Ectodermal cell (in vitro differentiated cells): Measurements from ENCODE around the gene DCTN3. TPM values are rescaled to one million over a fixed set of nuclear protein-coding genes. Genes with fewer than 3 reads are reported as not detected.
A peak's percentile ranks its signal among the peaks of the same experiment; 100 is the strongest.

Source experiments
- H3K27ac ChIP-seq: 2 replicates; pipeline ENCODE4 v1.7.0; 2013; ENCODE audit warnings: mild to moderate bottlenecking, low read depth, low read length; ENCODE audit not compliant: insufficient read depth, poor library complexity, severe bottlenecking
- H3K27me3 ChIP-seq: 2 replicates; pipeline ENCODE4 v1.7.0; 2013; ENCODE audit warnings: mild to moderate bottlenecking, low read length; ENCODE audit not compliant: insufficient read depth, control insufficient read depth, poor library complexity, severe bottlenecking
- H3K36me3 ChIP-seq: one replicate; pipeline ENCODE4 v1.7.0; 2013; ENCODE audit warnings: low read length; ENCODE audit not compliant: control insufficient read depth, insufficient read depth
- H3K4me1 ChIP-seq: one replicate; pipeline ENCODE4 v1.7.0; 2013; ENCODE audit warnings: low read length; ENCODE audit not compliant: control insufficient read depth, insufficient read depth
- H3K4me3 ChIP-seq: 2 replicates; pipeline ENCODE4 v1.7.0; 2013; ENCODE audit warnings: low read depth, low read length, control low read depth; ENCODE audit not compliant: insufficient read depth
- H3K9me3 ChIP-seq: 2 replicates; pipeline ENCODE4 v1.7.0; 2013; ENCODE audit warnings: mild to moderate bottlenecking, low read length, moderate library complexity; ENCODE audit not compliant: control insufficient read depth
- WGBS, 2 experiments: methylation state at CpG; one replicate each; pipeline ENCODE4 v1.1.7; 2013; ENCODE audit warnings: missing lambda C conversion rate in 2 of 2; 5-methylcytosine and 5-hydroxymethylcytosine counted together
- polyA plus RNA-seq, 4 experiments: library from polyadenylated mRNA; stranded (reverse); fragments of 50-300 nt; gene quantifications; one replicate each; pipeline ENCODE4 v1.2.3, GENCODE V29; 2013

Gene DCTN3
- polyA plus RNA-seq (2013, experiment 1 of 4), result 90.1 TPM
- polyA plus RNA-seq (2013, experiment 2 of 4), result 83.7 TPM
- polyA plus RNA-seq (2013, experiment 3 of 4), result 92.9 TPM
- 107 TPM for polyA plus RNA-seq (2013, experiment 4 of 4)

DNA sequence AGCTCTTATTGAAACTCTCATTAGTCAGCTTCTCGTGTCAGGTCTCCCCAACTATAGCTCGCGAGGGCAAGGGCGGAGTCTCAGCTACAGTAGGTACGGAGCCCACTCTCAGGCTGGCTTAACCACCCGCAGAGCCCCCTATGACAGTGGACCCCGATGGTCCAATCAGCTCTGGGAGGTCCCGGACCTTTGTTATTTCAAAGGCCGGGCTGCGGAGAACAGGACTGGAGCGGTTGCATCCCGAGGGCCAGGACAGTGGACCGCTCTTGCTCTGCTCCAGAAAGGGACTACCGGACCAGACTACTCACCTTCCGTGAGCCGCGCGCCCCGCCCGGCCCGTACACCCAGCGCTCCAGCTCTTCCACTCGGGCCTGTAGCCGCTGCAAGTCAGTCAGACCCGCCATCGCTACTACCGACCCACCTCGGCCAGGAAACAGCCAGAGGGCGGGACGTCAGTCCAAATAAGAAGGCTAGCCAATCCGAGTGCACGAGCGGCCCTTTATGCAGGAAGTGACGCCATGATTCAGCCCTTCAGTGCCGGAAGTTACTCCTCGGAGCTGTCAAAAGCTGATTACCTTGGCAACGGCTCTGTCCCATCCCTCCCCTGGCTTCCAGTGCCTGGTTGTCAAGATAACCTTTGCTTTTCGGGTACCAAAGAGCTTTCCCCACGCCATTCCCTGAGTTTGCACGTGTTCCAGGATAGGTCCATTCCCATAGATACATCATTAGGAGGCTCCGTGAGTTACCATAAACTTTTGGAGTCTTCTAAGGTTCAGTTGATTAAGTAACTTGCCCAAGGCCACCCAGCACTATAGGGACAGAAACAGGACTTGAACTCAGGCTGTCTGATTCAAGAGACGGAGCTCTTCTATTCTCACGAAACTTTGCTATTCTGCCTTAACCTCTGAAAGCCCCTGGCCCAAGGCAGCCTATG is at the start of gene DCTN3:
TSS of gene DCTN3 (minus strand) at position 435 of the 934 bp plus-strand sequence. CDS start at position 404, 31 bp downstream.
- H3K36me3 ChIP-seq, result peaks cover 7% of the 10 kb centered on the region
- no peak within 1 kb of the TSS for H3K27ac ChIP-seq
- H3K27me3 ChIP-seq, result peaks cover 32% of the 10 kb centered on the region
- H3K4me3 ChIP-seq, result peak within 1 kb of the TSS; percentile 73
- H3K4me1 ChIP-seq, result peaks cover 16% of the 10 kb centered on the region
- H3K9me3 ChIP-seq, result no peaks in the 10 kb centered on the region
- 8% methylated on average over 43 of the region's 43 CpGs for WGBS, 2 experiments

DNA sequence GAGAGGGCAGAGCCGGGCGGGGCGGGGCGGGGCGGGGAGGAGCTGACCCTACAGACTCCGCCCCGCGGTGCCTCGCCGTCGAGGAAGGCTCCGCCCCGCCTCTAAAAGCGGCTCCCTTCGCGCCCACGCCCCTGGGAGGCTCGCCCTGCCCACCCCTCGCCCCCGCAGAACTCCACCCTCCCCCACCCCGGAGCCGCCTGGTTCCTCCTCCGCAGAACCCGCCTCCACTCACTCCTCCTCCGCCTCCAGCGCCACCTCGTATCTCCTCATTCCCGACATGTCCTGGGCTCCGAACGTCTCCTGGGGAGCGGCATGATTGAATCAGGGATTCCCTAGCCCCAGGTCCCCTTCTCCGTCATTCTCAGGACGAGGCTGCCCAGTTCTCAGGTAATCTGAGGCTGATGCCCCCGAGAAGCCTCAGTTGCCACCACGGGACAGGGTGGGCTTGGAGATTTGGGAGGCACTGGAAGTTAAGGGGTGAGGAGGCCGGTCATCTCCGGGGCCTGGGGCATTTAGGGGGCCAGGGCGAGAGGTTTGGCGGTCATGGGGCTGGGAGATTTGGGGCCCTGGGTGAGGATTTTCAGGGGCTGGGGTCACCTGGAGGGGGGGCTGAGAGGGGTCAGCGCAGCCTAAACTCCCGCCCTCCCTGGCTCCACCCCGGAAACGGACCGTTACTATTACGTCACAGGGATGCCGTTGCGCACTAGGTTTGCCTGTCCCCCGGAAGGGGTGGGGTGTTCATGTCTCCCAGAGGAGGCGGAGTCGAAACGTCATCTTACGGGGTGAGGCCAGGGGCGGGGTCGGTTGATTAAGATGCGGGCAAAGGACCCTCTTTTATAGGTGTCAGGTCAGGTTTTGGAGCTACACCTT is 45.3 kb upstream of the DCTN3 start:
- Histone ChIP-seq H3K9me3 (no peaks in the 10 kb centered on the region), H3K36me3 (no peaks in the 10 kb centered on the region), H3K27me3 (no peaks in the 10 kb centered on the region), H3K4me1 (no peaks in the 10 kb centered on the region), H3K4me3 (peak overlapping the region; percentile 95), H3K27ac (peak overlapping the region; percentile 95)
- 0 to 1% methylated on average over 54 of the region's 55 CpGs for WGBS, 2 experiments

DNA sequence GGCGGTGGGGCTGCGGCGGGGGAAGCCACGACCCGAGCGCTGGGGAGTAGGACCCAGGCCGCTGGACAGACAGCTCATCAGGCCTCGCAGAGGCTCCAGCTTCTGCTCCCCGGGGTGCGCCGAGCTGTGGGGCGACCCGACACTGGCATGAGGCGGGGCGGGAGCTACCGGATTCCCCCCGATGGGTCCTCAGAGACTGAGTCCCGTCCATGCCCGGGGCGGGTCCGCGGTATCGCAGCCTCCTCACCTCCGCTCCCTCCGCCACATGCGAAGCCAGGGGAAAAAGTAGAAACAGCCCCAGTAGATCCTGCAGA is 44.7 kb upstream of the DCTN3 start:
- Histone ChIP-seq H3K27ac (no peak overlapping the region), H3K9me3 (no peaks in the 10 kb centered on the region), H3K36me3 (no peaks in the 10 kb centered on the region), H3K4me1 (no peaks in the 10 kb centered on the region), H3K4me3 (peak overlapping the region; percentile 95), H3K27me3 (no peaks in the 10 kb centered on the region)
- WGBS, 2 experiments, result 1% methylated on average over 26 of the region's 26 CpGs

DNA sequence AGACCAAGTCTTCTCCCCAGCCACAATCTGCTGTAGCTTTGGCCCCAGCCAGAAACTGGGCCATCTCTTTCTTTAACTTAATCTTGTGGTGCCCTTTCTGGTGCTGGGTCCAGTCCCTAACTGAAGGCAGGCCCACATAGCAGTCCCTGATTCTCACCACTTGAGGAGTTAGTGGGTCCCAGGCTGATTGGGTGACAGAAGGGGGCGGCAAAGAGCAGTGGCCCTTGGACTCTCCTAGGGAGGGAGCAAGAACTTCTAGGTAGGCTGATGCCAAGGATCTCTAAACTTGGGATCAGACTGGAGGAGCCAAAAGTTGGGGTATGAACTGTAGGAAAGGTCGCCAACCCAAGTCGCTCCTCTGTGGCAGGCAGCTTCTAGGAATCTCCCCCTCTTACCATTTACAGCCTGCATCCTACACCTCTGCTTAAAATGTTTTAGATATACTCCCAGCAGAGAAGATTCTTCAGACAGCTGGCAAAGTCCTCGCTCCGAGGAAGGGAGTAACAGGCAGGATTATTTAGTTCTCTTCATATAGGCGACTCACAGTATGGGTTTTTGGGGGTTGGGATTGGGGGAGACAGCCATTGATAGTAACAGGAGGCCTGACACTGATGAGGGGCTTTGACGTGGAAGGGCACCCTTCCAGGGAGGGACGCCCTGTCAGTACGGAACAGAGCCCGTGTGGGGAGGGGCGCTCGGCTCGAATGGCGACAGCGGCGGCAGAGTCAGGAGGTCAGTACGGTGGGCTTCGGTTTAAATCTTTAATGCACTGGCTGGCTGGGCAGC is 44.2 kb upstream of the DCTN3 start:
- Histone ChIP-seq H3K4me3 (peak overlapping the region; percentile 95), H3K27ac (no peak overlapping the region), H3K4me1 (no peaks in the 10 kb centered on the region), H3K36me3 (no peaks in the 10 kb centered on the region), H3K27me3 (no peaks in the 10 kb centered on the region), H3K9me3 (no peaks in the 10 kb centered on the region)
- WGBS, 2 experiments, result 4% methylated on average over 18 of the region's 18 CpGs

DNA sequence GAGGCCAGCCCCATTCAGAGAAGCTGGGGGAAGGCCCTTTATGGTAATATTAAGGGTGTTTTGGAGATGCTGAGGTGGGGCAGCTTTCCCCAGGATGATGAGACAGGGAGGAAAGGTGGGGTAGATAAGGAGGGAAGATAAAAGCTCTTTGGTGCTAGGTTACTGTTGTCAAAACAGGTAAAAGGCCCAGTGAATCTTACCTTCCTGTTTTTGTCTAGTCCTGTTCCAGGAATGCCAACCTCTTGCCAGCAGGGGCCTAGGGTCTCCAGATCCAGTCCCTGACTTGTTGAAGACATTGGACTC is 43.0 kb upstream of the DCTN3 start:
- H3K27me3 ChIP-seq, result no peaks in the 10 kb centered on the region
- no peaks in the 10 kb centered on the region for H3K9me3 ChIP-seq
- H3K4me3 ChIP-seq, result no peak overlapping the region
- H3K27ac ChIP-seq, result no peak overlapping the region
- no peaks in the 10 kb centered on the region for H3K4me1 ChIP-seq
- H3K36me3 ChIP-seq, result no peaks in the 10 kb centered on the region

DNA sequence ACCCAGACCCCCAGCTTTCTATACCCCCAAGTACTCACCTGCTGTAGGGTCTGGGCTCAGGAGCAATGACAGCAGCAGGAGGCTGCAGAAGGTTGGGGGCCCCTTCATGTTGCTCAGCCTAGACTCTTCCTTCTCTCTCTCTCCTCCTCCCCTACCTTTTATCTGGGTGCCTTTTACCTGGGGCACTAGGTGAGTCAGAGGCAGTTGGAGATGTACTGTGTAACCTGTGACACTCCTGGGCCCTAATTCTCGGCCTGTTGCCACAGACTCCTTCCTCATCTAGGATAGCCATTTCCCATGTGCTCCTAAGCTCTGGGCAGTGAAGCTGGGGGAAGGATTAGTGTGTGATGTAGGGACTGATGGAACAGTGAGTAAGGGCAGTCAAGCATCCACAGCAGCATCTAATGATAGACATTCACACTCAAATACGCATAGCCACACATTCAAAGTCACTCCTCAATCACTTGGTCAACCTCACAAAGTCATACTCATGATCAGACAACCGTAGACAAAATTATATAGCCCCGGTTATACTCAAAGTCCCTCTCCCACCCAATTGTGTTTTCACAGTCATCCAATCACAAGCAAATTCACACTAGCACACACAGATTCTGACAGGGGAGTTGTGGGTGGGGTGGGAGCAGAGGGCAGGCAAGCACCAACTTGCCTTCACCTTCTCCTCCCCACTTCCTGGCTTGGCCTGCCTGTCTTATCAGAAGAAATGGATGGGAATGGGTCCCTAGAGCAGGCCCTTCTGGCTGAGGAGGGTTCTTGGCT is 42.4 kb upstream of the DCTN3 start, which contains the start of gene CCL27:
TSS of gene CCL27 (minus strand) at position 132 of the 777 bp plus-strand sequence. CDS start at position 108, 24 bp downstream.
- Histone ChIP-seq H3K36me3 (no peaks in the 10 kb centered on the region), H3K4me1 (no peaks in the 10 kb centered on the region), H3K27me3 (no peaks in the 10 kb centered on the region), H3K27ac (no peak within 1 kb of the TSS), H3K9me3 (no peaks in the 10 kb centered on the region), H3K4me3 (no peak within 1 kb of the TSS)
- WGBS, 2 experiments, result 93% methylated on average over 4 of the region's 4 CpGs

- H3K4me3 ChIP-seq, result no peak overlapping the region
- peaks cover under 1% of the 10 kb centered on the region for H3K4me1 ChIP-seq
- 94 to 95% methylated on average over 8 of the region's 8 CpGs for WGBS, 2 experiments
- H3K36me3 ChIP-seq, result no peaks in the 10 kb centered on the region
- no peak overlapping the region for H3K27ac ChIP-seq
- H3K27me3 ChIP-seq, result no peaks in the 10 kb centered on the region
- H3K9me3 ChIP-seq, result no peaks in the 10 kb centered on the region
Observed at GRCh38 chr9:34659592-34660253, 39.4 kb upstream of the DCTN3 start.

- WGBS, 2 experiments, result 94 to 95% methylated on average over 14 of the region's 14 CpGs
- no peaks in the 10 kb centered on the region for H3K9me3 ChIP-seq
- no peaks in the 10 kb centered on the region for H3K27me3 ChIP-seq
- H3K27ac ChIP-seq, result no peak overlapping the region
- H3K36me3 ChIP-seq, result no peaks in the 10 kb centered on the region
- H3K4me3 ChIP-seq, result no peak overlapping the region
- H3K4me1 ChIP-seq, result peaks cover 14% of the 10 kb centered on the region
Observed at GRCh38 chr9:34658461-34658860, 38.2 kb upstream of the DCTN3 start.

DNA sequence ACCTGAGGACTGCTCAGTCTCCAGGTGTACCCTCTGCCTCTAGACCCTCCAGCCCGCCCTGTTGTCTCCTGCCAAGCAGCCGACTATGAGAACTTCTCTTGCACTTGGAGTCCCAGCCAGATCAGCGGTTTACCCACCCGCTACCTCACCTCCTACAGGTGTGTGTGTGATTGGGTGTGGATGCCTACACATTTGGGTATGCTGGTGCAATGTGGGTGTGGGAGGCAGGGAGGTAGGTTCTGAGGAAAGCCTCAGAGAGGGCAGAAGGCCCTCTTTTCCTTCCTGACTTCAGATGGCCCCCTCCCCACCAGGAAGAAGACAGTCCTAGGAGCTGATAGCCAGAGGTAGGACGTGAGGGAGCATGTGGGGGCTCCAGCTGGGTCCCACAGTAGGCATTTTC is 36.7 kb upstream of the DCTN3 start:
- 91 to 92% methylated on average over 5 of the region's 5 CpGs for WGBS, 2 experiments
- no peaks in the 10 kb centered on the region for H3K27me3 ChIP-seq
- no peaks in the 10 kb centered on the region for H3K9me3 ChIP-seq
- H3K4me3 ChIP-seq, result no peak overlapping the region
- H3K27ac ChIP-seq, result no peak overlapping the region
- H3K36me3 ChIP-seq, result no peaks in the 10 kb centered on the region
- H3K4me1 ChIP-seq, result peaks cover 28% of the 10 kb centered on the region
